GM12873 (cell line): Measurements from ENCODE around the gene PROSER1.

Experiments used
- CTCF ChIP-seq: IDR thresholded peaks from 2 replicates; pipeline ENCODE4 v1.5.1; 2012; ENCODE audit warnings: low read depth, mild to moderate bottlenecking, moderate library complexity, low read length, control low read depth; ENCODE audit not compliant: insufficient read depth; ENCODE audit errors: missing control alignments

PROSER1 gene

GRCh38 chr13:39039041-39039440 lies 1.2 kb upstream of the PROSER1 start:
- TF ChIP-seq CTCF, result no peak

GRCh38 chr13:39038569-39039030 lies 711 bp upstream of the PROSER1 start:
- TF ChIP-seq CTCF, result no peak

- no peak for TF ChIP-seq CTCF
Measured at GRCh38 chr13:39037410-39037879, 444 bp downstream of the PROSER1 start.

- no peak for TF ChIP-seq CTCF
Measured at GRCh38 chr13:39036212-39036611, 1.7 kb downstream of the PROSER1 start.

GRCh38 chr13:39035799-39036198 lies 2.1 kb downstream of the PROSER1 start:
- no peak for TF ChIP-seq CTCF

GRCh38 chr13:39035204-39035603 lies 2.7 kb downstream of the PROSER1 start:
- no peak for TF ChIP-seq CTCF

GRCh38 chr13:39034085-39034484 lies 3.8 kb downstream of the PROSER1 start:
- TF ChIP-seq CTCF, result no peak
